Mesenchymal stem cell (in vitro differentiated cells and primary cell): ENCODE measurements around the gene PARD3.
A peak's percentile ranks its signal among the peaks of the same experiment; 100 is the strongest.

Source experiments
- DNase-seq: peaks from one replicate; pipeline ENCODE4 v3.0.0-alpha.2; 2013
- H2AFZ ChIP-seq: one replicate; pipeline ENCODE4 v1.6.1; 2013; ENCODE audit warnings: low read depth, mild to moderate bottlenecking, control low read depth, inconsistent platforms, low read length, moderate library complexity
- H2AK5ac ChIP-seq: 2 replicates; pipeline ENCODE4 v1.6.1; 2013; ENCODE audit warnings: low read length, moderate library complexity, mild to moderate bottlenecking, inconsistent platforms; ENCODE audit not compliant: severe bottlenecking
- H2BK120ac ChIP-seq: one replicate; pipeline ENCODE4 v1.6.1; 2013; ENCODE audit warnings: low read depth, mild to moderate bottlenecking, inconsistent platforms, low read length, moderate library complexity
- H2BK12ac ChIP-seq, 2 experiments: one replicate each; pipeline ENCODE4 v1.6.1; 2013; ENCODE audit warnings: inconsistent platforms in 2 of 2, low read length in 2 of 2, mild to moderate bottlenecking in 2 of 2, moderate library complexity in 2 of 2, control low read depth in 1 of 2
- H2BK15ac ChIP-seq: one replicate; pipeline ENCODE4 v1.6.1; 2013; ENCODE audit warnings: mild to moderate bottlenecking, low read depth, inconsistent platforms; ENCODE audit not compliant: poor library complexity, severe bottlenecking
- H2BK5ac ChIP-seq: 2 replicates; pipeline ENCODE4 v1.6.1; 2013; ENCODE audit warnings: low read depth, mild to moderate bottlenecking, low read length, control low read depth, inconsistent platforms; ENCODE audit not compliant: poor library complexity, severe bottlenecking
- H3K14ac ChIP-seq, 2 experiments: one replicate each; pipeline ENCODE4 v1.6.1; 2013; ENCODE audit warnings: inconsistent platforms in 2 of 2, low read length in 2 of 2, control low read depth in 1 of 2, mild to moderate bottlenecking in 1 of 2, moderate library complexity in 1 of 2
- H3K18ac ChIP-seq, 2 experiments: one replicate each; pipeline ENCODE4 v1.6.1; 2013; ENCODE audit warnings: inconsistent platforms in 2 of 2, low read length in 2 of 2, control low read depth in 1 of 2, low read depth in 1 of 2, mild to moderate bottlenecking in 1 of 2
- H3K23ac ChIP-seq, 2 experiments: one replicate each; pipeline ENCODE4 v1.6.1; 2013; ENCODE audit warnings: inconsistent platforms in 2 of 2, low read length in 2 of 2, mild to moderate bottlenecking in 2 of 2, moderate library complexity in 2 of 2, control low read depth in 1 of 2
- H3K27ac ChIP-seq: 2 replicates; pipeline ENCODE4 v1.5.1; 2013; ENCODE audit warnings: mild to moderate bottlenecking, moderate library complexity, low read length, control low read depth, inconsistent platforms; ENCODE audit not compliant: poor library complexity, severe bottlenecking
- H3K27me3 ChIP-seq, 2 experiments: 2 replicates each; pipeline versions ENCODE4 v1.6.1 to v1.7.0; 2013; ENCODE audit warnings: low read length in 2 of 2, mild to moderate bottlenecking in 2 of 2, moderate library complexity in 2 of 2, control low read depth in 1 of 2, inconsistent platforms in 1 of 2; ENCODE audit not compliant: control insufficient read depth in 1 of 2, insufficient read depth in 1 of 2
- H3K36me3 ChIP-seq, 2 experiments: 2 replicates each; pipeline versions ENCODE4 v1.6.1 to v1.7.0; 2013; ENCODE audit warnings: low read length in 2 of 2, control low read depth in 1 of 2, inconsistent platforms in 1 of 2, low read depth in 1 of 2, mild to moderate bottlenecking in 1 of 2; ENCODE audit not compliant: insufficient read depth in 2 of 2, control insufficient read depth in 1 of 2
- H3K4ac ChIP-seq, 2 experiments: one replicate each; pipeline ENCODE4 v1.6.1; 2013; ENCODE audit warnings: inconsistent platforms in 2 of 2, low read length in 2 of 2, mild to moderate bottlenecking in 2 of 2, moderate library complexity in 2 of 2, control low read depth in 1 of 2, low read depth in 1 of 2
- H3K4me1 ChIP-seq: 2 replicates; pipeline ENCODE4 v1.6.1; 2013; ENCODE audit warnings: low read depth, low read length, control low read depth; ENCODE audit not compliant: control insufficient read depth, insufficient read depth
- H3K4me2 ChIP-seq: 2 replicates; pipeline ENCODE4 v1.6.1; 2013; ENCODE audit warnings: low read length, mild to moderate bottlenecking, inconsistent platforms; ENCODE audit not compliant: poor library complexity, severe bottlenecking
- H3K4me3 ChIP-seq, 2 experiments: 2 replicates each; pipeline versions ENCODE4 v1.5.1 to v1.7.0; 2013; ENCODE audit warnings: low read length in 2 of 2, mild to moderate bottlenecking in 2 of 2, control low read depth in 1 of 2, low read depth in 1 of 2; ENCODE audit not compliant: insufficient read depth in 1 of 2
- H3K79me1 ChIP-seq: replicated peaks from 2 replicates; pipeline ENCODE4 v1.6.1; 2013; ENCODE audit warnings: mild to moderate bottlenecking, control low read depth, low read length, inconsistent platforms; ENCODE audit not compliant: poor library complexity, severe bottlenecking
- H3K9ac ChIP-seq: 2 replicates; pipeline ENCODE4 v1.7.0; 2013; ENCODE audit warnings: mild to moderate bottlenecking, low read length, moderate library complexity
- H3K9me3 ChIP-seq: 2 replicates; pipeline ENCODE4 v1.7.0; 2013; ENCODE audit warnings: mild to moderate bottlenecking, low read length; ENCODE audit not compliant: control insufficient read depth
- H4K8ac ChIP-seq: one replicate; pipeline ENCODE4 v1.6.1; 2013; ENCODE audit warnings: inconsistent platforms, mild to moderate bottlenecking, low read length, moderate library complexity
- H4K91ac ChIP-seq: one replicate; pipeline ENCODE4 v1.6.1; 2013; ENCODE audit warnings: mild to moderate bottlenecking, low read length, inconsistent platforms
- WGBS: methylation state at CpG from one replicate; pipeline ENCODE4 v1.1.7; 2013; ENCODE audit warnings: mixed read lengths; 5-methylcytosine and 5-hydroxymethylcytosine counted together

PARD3 gene

DNA sequence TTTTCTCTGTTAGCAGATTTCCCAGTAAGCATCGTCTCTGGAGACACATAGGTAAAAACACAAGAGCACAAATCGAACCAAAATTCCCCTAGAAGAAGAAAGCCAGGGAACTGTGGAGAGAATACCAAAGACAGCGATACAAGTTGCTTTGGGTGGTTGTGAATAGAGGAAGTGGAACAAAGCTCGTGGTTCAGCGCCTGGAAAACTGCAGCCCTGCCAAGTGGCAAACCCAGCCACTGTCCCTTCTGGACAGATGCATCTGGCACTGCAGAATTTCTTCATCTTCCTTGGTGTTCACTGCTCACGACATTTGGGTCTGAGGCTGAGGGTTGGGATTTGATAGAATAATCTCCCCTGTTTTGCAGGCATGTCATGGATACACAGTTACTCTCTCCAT, 733.8 kb downstream of the PARD3 start:
- no peak overlapping the region for H3K4ac ChIP-seq
- peaks cover 8% of the 10 kb centered on the region for H3K9me3 ChIP-seq
- no peak overlapping the region for H3K27ac ChIP-seq
- H2AK5ac ChIP-seq, result no peak overlapping the region
- H3K9ac ChIP-seq, result no peak overlapping the region
- no peak for DNase-seq
- H2BK15ac ChIP-seq, result no peak overlapping the region
- H2BK12ac ChIP-seq, result no peak overlapping the region
- no peak overlapping the region for H3K4me2 ChIP-seq
- no peak overlapping the region for H3K4me3 ChIP-seq
- H3K14ac ChIP-seq, result no peak overlapping the region
- no peak overlapping the region for H4K8ac ChIP-seq
- H3K79me1 ChIP-seq, result no peaks in the 10 kb centered on the region
- no peak overlapping the region for H2AFZ ChIP-seq
- no peaks in the 10 kb centered on the region for H3K27me3 ChIP-seq
- no peak overlapping the region for H4K91ac ChIP-seq
- no peaks in the 10 kb centered on the region for H3K36me3 ChIP-seq
- H3K23ac ChIP-seq, result no peak overlapping the region
- 90% methylated on average over 6 of the region's 6 CpGs for WGBS
- H2BK120ac ChIP-seq, result no peak overlapping the region
- no peak overlapping the region for H2BK5ac ChIP-seq
- H3K4me1 ChIP-seq, result no peaks in the 10 kb centered on the region
- H3K18ac ChIP-seq, result no peak overlapping the region

DNA sequence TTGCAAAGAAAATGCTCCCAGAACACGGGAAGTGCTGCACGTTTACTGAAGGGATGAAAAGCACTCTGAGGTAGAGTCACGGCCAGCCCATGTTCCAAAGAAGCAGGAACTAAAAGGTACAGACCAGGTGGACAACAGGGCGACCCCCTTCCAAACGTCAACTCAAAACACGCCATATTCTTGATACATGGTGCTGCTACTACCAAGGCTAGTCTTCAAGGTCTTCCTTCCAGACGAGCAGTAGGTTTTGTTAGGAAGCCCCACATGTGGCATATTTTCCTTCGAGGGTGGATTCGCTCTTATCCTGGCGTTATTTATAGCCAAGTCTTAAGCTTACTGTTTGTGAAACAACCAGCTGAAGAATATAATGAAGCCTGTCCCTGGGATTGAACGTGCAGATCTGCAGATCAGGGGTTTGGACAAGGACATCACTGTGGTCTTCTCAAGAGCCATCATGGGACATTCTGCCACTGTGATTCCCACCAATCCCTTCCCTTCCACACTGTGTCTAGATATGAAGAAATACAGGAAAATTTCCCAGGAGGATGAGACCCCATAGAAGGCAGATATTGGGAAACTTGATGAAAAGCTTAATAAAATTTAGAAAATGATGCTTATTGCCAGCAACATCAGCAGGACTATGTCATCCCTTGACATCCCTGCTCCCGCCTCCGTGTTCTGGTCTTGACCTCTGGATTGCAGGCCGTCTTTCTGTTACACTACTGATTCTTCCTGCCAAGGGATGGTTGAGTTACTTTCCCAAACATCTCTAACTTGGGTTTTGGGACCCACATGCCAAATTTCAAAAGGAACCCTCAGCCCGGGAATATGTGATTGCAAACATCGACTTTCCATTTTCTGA, 734.4 kb downstream of the PARD3 start:
- Histone ChIP-seq H2BK120ac (no peak overlapping the region), H3K9me3 (peaks cover 8% of the 10 kb centered on the region), H4K8ac (no peak overlapping the region), H3K27me3 (no peaks in the 10 kb centered on the region), H3K4me1 (no peaks in the 10 kb centered on the region), H3K4ac (no peak overlapping the region), H2BK5ac (no peak overlapping the region), H3K4me2 (no peak overlapping the region), H3K9ac (no peak overlapping the region), H3K14ac (no peak overlapping the region), H3K27ac (no peak overlapping the region), H3K18ac (no peak overlapping the region), H2BK15ac (no peak overlapping the region), H3K4me3 (no peak overlapping the region), H2AFZ (no peak overlapping the region), H2BK12ac (no peak overlapping the region), H3K79me1 (no peaks in the 10 kb centered on the region), H2AK5ac (no peak overlapping the region), H4K91ac (no peak overlapping the region), H3K23ac (no peak overlapping the region), H3K36me3 (no peaks in the 10 kb centered on the region)
- 93% methylated on average over 16 of the region's 16 CpGs for whole genome bisulfite sequencing
- no peak for DNase-seq

DNA sequence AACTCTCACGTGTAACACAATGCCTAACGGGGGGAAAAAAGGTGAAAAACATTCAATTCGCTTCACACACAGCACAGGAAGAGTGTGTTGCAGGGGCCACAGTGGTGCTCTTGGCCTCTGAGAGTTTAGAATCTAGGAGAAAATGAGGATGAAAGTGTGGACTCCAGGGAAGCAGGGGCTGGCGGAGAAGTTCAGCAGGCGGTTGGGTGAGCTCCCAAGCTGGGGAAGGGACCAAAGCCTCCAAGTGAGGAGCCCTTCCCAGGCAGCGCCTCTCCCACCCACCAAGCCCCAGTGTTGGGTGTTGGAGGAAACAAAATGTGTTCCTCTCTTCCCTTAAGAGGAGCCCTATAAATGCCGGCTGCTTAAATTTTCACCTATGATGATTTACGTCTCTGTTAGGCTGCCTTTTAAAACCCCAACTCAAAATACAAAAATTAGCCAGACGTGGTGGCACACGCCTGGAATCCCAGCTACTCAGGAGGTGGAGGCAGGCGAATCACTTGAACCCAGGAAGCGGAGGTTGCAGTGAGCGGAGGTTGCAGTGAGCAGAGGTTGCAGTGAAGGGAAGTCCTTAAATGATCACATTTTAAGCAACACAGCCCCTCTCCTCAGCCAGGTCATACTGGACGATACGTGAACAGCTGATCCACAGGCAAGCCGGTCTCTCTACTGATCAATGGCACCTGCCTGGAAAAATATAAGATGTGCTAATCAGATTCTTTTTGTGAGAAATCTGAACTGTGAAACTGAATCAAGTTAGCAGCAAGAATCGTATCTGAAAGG, 735.2 kb downstream of the PARD3 start:
- Histone ChIP-seq H2BK15ac (peak overlapping the region; percentile 36), H3K14ac (no peak overlapping the region), H2AK5ac (no peak overlapping the region), H3K27me3 (no peaks in the 10 kb centered on the region), H3K4me3 (no peak overlapping the region), H3K18ac (no peak overlapping the region), H4K8ac (no peak overlapping the region), H3K4me1 (no peaks in the 10 kb centered on the region), H2AFZ (no peak overlapping the region), H2BK12ac (no peak overlapping the region), H3K9me3 (peaks cover 8% of the 10 kb centered on the region), H2BK5ac (no peak overlapping the region), H3K4ac (no peak overlapping the region), H3K23ac (no peak overlapping the region), H3K9ac (peak overlapping the region; percentile 87), H4K91ac (no peak overlapping the region), H3K36me3 (no peaks in the 10 kb centered on the region), H2BK120ac (no peak overlapping the region), H3K79me1 (no peaks in the 10 kb centered on the region), H3K4me2 (no peak overlapping the region), H3K27ac (no peak overlapping the region)
- 85% methylated on average over 12 of the region's 17 CpGs for WGBS
- DNase-seq, result no peak

DNA sequence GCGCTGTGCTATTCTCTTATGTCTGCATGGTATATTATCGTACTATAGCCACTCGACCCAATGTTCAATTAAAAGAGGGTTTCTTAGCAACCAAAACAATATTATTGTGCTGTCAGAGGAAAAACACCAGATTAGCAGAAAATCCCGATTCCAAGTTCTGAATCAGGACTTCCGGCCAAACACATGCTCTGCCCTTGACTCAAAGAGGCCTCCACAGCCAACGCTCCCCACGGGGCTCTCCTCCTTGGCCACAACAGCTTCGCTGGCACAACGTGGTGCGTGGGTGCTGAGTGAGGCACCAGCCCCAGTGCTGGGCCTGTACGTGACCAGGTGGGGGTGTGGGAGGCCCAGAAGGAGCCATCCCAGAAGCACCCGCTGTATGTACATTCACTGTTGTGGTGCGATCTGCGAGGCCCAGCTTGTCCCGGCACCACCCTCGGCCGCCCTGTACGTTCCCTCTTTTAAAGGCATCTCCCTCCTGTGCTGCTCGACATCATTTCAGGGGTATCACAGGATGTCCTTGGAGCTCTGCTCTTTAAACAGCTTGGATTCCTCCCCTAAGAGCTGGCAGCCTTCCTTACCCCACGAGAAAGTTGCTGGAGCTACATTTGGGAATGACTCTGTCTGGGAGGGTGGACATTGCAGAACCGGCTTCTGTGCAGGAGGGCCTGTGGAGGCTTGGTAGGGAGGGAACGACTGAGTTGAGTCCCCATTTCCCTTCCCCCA, 736.2 kb downstream of the PARD3 start:
- Histone ChIP-seq H2BK12ac (no peak overlapping the region), H3K18ac (no peak overlapping the region), H2BK120ac (no peak overlapping the region), H3K4ac (no peak overlapping the region), H4K91ac (no peak overlapping the region), H3K23ac (no peak overlapping the region), H3K79me1 (no peaks in the 10 kb centered on the region), H3K4me2 (no peak overlapping the region), H3K4me3 (no peak overlapping the region), H2BK5ac (no peak overlapping the region), H3K14ac (peak overlapping the region in 1 of 2 experiments; percentile 44), H3K36me3 (no peaks in the 10 kb centered on the region), H3K9me3 (peaks cover 6% of the 10 kb centered on the region), H3K27me3 (no peaks in the 10 kb centered on the region), H3K27ac (no peak overlapping the region), H2AFZ (no peak overlapping the region), H3K4me1 (no peaks in the 10 kb centered on the region), H3K9ac (peak overlapping the region; percentile 87), H2BK15ac (no peak overlapping the region), H4K8ac (no peak overlapping the region), H2AK5ac (no peak overlapping the region)
- no peak for DNase-seq
- WGBS, result 92% methylated on average over 21 of the region's 22 CpGs
